T follicular helper cell (primary cell): ENCODE data around the gene UBR2.
A peak's percentile ranks its signal among the peaks of the same experiment; 100 is the strongest.

Experiments used
- DNase-seq: peaks from one replicate; pipeline ENCODE4 v3.0.0-alpha.2; 2020; ENCODE audit warnings: low read depth
- total RNA-seq, 2 experiments: gene quantifications; one replicate each; lab custom pipeline; 2026; lab: John Stamatoyannopoulos, UW

UBR2 gene
- 147 to 262 reads per million in 2 experiments for total RNA-seq

- DNase-seq, result peak; percentile 92
Measured at GRCh38 chr6:42563697-42564505, at the start of gene UBR2. Gene UBR2 (plus strand): TSS chr6:42564029. CDS start chr6:42564320, 291 bp downstream.

GRCh38 chr6:42514745-42515144, 49.1 kb upstream of the UBR2 start:
- DNase-seq, result no peak

DNA sequence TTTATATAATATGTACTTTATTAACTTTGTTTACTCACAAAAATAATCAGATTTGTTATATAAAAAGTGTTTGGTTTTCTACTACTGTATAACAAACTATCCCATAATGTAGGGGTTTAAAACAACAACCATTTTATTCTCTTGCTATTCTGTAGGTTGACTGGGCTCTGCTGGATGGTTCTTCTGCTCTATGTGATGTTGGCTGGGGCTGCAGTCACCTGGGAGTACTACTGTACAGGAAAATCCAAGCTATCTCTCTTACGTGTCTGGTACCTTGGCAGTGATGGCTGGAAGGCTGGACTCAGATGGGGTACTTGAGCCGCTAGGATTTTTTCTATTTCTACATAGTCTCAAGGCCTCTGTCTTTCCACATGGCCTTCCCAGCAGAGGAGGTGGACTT, 44.0 kb upstream of the UBR2 start:
- DNase-seq, result no peak

DNA sequence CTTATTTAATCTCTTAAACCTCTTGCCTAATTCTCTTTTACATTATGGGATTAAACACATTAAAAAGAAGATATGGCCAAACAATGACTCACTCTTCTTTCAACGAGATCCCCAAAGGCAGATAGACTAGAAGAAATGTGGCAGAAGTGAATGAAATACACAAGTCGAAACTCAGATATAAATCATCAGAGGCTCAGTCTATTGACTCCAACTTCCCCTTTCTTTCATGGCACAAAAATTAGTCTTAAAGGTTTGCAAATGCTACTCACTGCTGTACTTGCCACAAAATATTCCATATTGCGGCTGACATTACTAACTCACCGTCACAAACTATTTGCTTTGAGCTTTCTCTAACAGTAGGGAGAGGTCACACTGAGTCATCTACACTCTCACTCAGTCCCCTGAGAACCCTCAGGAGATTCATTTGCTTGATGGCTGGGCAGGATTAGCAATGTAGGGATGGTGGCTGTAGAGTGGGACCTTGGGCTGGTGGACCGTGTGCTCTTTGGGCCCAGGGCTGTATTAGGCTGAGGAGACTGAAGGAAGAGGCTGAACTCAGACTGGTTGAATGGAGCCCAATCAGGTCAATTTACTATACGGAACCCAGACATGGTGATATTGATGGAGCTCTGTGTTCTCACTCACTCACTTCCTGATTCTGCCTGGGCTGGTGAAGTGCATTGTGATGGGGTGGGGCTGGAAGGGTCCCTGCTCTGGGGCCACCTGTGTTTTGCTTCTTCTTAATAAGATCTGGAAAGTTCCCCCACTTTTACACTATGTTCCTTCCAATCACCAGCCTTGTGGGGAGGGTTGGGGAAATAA, 42.8 kb upstream of the UBR2 start:
- DNase-seq, result no peak

DNA sequence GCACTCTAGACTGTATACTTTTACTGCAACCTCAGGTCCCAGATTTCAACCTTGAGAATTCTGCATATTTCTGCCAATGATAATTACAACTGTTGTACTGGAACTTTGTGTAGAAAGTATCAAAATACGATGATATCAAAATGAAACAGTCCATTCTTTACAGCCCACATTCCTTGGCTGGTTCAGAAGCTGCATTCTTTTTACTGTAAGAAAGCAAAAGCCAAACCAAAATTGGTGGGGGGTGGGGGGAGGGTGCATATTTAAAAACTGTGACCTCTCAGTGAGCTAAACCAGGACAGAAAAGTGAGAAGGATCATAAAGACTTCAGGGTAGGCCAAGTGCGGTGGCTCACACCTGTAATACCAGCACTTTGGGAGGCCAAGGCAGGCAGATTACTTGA, 41.8 kb upstream of the UBR2 start:
- DNase-seq, result no peak

- no peak for DNase-seq
Measured at GRCh38 chr6:42522942-42523814, 40.7 kb upstream of the UBR2 start.

- no peak for DNase-seq
Measured at GRCh38 chr6:42525206-42525605, 38.6 kb upstream of the UBR2 start.

DNA sequence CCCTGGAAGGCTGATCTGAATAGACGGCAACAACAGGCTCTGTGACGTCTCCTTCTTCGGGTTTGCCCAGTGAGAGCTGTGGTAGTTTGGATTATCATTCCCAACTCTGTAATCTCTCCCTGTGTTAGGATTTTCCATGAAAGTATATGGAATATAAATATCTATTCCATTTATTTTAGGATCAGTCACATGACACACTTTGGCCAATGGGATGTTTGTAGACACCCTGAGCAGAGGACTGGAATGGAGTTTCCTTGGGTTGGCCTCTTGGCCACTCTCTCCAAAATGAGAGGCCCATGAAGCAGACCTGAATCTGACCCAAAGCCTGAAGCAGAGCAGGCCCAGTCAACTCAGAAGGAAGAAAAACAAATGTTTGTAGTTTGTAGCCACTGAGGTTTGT, 37.2 kb upstream of the UBR2 start:
- DNase-seq, result no peak

GRCh38 chr6:42527204-42527603, 36.6 kb upstream of the UBR2 start:
- no peak for DNase-seq

DNA sequence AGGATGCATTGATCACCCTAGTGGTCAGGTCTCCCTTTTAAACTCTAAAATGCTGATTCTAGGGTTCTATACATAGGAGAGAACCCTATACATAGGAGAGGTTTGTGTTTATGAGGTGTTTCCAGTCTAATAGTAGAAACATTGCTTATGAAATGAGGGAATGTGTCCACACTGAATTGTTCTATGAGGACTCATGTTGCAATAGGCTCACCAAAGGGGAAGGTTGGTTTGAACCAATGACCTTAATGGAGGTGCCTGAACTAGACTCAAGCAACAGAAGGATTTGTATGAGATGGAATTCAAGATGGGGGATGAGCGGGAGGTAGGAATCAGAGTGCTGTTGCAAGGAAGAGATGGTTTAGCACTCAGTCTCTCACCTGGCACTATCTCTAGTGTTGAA, 33.5 kb upstream of the UBR2 start:
- DNase-seq, result no peak

GRCh38 chr6:42530751-42531150, 33.1 kb upstream of the UBR2 start:
- no peak for DNase-seq

- no peak for DNase-seq
Measured at GRCh38 chr6:42532038-42532669, 31.7 kb upstream of the UBR2 start.

- no peak for DNase-seq
Measured at GRCh38 chr6:42533794-42534193, 30.0 kb upstream of the UBR2 start.

DNA sequence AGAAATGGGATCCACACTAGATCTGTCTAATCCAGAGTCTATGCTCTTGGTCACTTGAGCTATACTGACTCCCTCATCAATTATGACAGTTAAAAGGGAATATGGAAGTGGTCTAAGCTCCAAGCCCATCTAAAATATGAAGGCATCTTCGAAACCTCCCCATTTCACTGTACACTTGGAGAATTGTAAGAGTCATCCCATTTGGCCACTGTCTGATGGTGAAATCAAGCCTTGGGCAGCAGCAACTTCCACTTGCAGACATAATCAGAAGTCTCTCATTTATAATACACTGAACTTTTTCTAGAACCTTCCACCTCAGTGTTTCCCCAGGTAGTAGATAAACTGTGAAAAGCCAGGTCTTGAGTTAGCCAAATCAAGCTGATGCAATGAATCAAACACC, 26.3 kb upstream of the UBR2 start:
- no peak for DNase-seq

GRCh38 chr6:42539135-42539534, 24.7 kb upstream of the UBR2 start:
- no peak for DNase-seq

DNA sequence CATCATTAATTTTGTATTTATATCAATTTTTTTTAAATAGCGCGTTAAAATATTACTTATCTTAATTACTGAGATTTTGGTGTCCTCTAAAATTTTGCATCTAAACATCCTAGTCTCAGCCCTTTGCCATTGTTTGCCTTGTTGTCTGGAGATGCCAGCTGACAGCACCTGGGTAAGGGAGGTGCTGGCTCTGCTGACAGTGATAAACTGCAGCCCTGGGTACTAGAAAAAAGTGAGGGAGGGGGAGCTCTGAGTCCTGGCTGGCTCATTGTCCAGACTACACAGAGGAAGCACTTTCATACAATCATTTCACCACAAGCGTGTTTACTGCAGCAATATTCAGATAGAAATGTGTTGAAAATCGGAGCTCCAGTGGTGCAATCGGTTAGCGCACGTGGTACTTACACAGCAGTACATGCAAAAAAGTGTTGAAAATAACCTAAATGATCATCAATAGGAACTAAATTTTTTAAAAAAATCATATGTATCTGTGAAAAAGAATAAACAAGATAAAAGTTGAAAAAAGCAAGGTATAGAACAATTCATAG, 18.5 kb upstream of the UBR2 start:
- DNase-seq, result no peak

DNA sequence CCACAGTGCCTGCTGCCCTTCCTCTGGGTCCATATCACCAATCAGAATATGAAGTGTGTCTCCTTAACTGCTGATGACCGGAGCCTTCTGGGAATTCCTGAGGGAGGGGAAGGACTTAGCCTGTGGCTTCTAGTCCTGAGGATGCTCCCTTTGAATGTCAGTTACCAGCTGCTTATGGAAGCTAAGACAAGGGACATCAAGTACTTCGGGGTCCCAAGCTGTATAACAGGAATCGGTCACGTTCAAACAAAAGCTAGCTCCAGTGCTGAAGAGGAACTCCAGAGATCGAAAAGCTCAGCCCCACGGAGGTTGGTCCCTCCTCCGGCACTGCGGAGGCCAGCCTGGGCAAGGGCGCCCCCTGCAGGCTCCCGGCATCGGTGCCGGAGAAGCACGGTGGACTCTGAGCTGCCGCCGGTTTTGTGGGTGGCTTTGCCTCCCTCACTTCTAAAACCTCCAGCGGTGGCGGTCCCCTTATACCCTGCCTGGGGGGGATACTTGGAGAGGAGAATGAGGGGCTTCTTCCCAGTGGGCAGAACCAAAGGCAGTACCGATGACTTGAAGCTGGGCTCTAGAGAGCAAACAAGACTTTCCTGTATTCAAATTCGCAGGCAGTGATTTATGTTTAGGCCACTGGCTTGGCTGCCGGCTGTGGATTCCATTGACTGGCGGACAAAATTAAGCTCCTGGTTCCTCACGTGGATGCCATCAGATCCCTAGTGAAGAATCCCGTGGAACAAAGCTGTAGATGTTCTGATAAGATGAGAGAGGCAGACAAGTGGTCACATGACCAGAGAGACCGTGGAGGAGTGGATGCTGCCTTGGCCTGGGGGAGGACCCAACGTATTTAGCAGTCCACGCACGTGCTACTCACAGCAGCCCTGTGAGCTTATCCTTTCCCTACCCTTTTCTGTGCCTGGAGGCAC, 16.2 kb upstream of the UBR2 start:
- peak; percentile 76 for DNase-seq

DNA sequence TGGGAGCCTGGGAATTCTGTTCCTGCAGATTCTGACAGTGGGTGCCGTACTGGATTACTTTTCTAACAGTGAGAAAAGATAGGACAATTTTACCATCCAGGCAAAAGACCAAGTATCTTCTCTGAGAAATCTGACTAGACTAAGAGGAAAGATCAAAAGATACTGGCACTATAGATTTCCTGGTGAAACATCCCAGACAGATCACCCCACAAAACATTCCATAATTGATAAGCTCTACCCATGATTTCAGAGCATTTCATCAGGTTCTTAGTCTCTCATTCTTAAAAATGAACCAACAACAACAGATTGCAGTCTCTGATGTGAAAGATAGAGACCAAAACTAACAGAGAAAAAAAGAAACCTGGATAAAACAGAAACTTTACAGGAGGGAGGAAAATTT, 13.6 kb upstream of the UBR2 start:
- DNase-seq, result no peak

- DNase-seq, result no peak
Measured at GRCh38 chr6:42551217-42551616, 12.6 kb upstream of the UBR2 start.

GRCh38 chr6:42552380-42552779, 11.4 kb upstream of the UBR2 start:
- no peak for DNase-seq
